ENCODE data around the gene SNED1.

GRCh38 chr2:241066893-241067341, 68.5 kb downstream of the SNED1 start:
- TF ChIP-seq, protein P1, sequence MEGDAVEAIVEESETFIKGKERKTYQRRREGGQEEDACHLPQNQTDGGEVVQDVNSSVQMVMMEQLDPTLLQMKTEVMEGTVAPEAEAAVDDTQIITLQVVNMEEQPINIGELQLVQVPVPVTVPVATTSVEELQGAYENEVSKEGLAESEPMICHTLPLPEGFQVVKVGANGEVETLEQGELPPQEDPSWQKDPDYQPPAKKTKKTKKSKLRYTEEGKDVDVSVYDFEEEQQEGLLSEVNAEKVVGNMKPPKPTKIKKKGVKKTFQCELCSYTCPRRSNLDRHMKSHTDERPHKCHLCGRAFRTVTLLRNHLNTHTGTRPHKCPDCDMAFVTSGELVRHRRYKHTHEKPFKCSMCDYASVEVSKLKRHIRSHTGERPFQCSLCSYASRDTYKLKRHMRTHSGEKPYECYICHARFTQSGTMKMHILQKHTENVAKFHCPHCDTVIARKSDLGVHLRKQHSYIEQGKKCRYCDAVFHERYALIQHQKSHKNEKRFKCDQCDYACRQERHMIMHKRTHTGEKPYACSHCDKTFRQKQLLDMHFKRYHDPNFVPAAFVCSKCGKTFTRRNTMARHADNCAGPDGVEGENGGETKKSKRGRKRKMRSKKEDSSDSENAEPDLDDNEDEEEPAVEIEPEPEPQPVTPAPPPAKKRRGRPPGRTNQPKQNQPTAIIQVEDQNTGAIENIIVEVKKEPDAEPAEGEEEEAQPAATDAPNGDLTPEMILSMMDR (IDR thresholded peaks at IDR 0.05), result no peak
- TF ChIP-seq POLR2A (IDR thresholded peaks at IDR 0.05) (no peak), EP300 (IDR thresholded peaks at IDR 0.05) (no peak)
